ENCODE results near the gene RER1. TPM values are rescaled to one million over a fixed set of nuclear protein-coding genes. Genes with fewer than 3 reads are reported as not detected.

Gene RER1
- total RNA-seq, 1 experiment from 2014 or later, result 79.8 TPM

- Mint-ChIP-seq H3K27me3 (ENCODE audit: low read depth) (no peaks in the 10 kb centered on the region), H3K27ac (no peak overlapping the region), H3K9me3 (no peaks in the 10 kb centered on the region), H3K4me1 (peaks cover 2% of the 10 kb centered on the region), H3K36me3 (peaks cover 16% of the 10 kb centered on the region; the same call in 1 of the 2 replicates), H3K4me3 (no peak overlapping the region)
- ChIA-PET CTCF (no interaction called here), POLR2A (no interaction called here)
- ATAC-seq, result no peak
- no peak for DNase-seq (ENCODE audit: low spot score)
- no peak for TF ChIP-seq CREB1 (CRISPR knock-in tag; IDR thresholded peaks at IDR 0.05)
- no peak for TF ChIP-seq TEAD1 (CRISPR knock-in tag; IDR thresholded peaks at IDR 0.05)
- no peak for TF ChIP-seq ATF2 (CRISPR knock-in tag; IDR thresholded peaks at IDR 0.05; ENCODE audit: borderline replicate concordance, low read depth)
- TF ChIP-seq FOXP4 (CRISPR knock-in tag; IDR thresholded peaks at IDR 0.05), result no peak
- no peak for TF ChIP-seq IRF2 (CRISPR knock-in tag; IDR thresholded peaks at IDR 0.05; ENCODE audit: borderline replicate concordance, low read depth)
- no peak for TF ChIP-seq TCF7 (CRISPR knock-in tag; IDR thresholded peaks at IDR 0.05; ENCODE audit: low read depth)
- no peak for TF ChIP-seq AR (CRISPR knock-in tag; IDR thresholded peaks at IDR 0.05)
- TF ChIP-seq NFATC4 (CRISPR knock-in tag; IDR thresholded peaks at IDR 0.05), result no peak
Measured at GRCh38 chr1:2408859-2409276, 17.2 kb downstream of the RER1 start.

- TF ChIP-seq GTF2I (CRISPR knock-in tag; conservative IDR thresholded peaks at IDR 0.05) (no peak), ELF4 (CRISPR knock-in tag; IDR thresholded peaks at IDR 0.05; ENCODE audit: low read depth) (no peak), SMAD3 (CRISPR knock-in tag; IDR thresholded peaks at IDR 0.05; ENCODE audit: borderline replicate concordance) (no peak), ZNF532 (CRISPR knock-in tag; IDR thresholded peaks at IDR 0.05; ENCODE audit: borderline replicate concordance) (no peak), RORB (CRISPR knock-in tag; IDR thresholded peaks at IDR 0.05) (no peak), CTCF (IDR thresholded peaks at IDR 0.05) (no peak), ARID4B (CRISPR knock-in tag; IDR thresholded peaks at IDR 0.05; ENCODE audit: borderline replicate concordance) (no peak), ATF2 (CRISPR knock-in tag; IDR thresholded peaks at IDR 0.05; ENCODE audit: borderline replicate concordance, low read depth) (no peak), NFYB (CRISPR knock-in tag; conservative IDR thresholded peaks at IDR 0.05; ENCODE audit: low read depth) (no peak)
- H3K4me3 Mint-ChIP-seq, result no peak overlapping the region
- H3K27me3 Mint-ChIP-seq (ENCODE audit: low read depth), result no peaks in the 10 kb centered on the region
- H3K4me1 Mint-ChIP-seq, result peaks cover 10% of the 10 kb centered on the region
- ChIA-PET POLR2A (interaction anchor here (0.9 kb wide), 1 partner anchor 18 kb away, joined by 3 read pairs; the partner anchor contains the start of genes MORN1 and RER1), CTCF (no interaction called here)
- DNase-seq (ENCODE audit: low spot score), result no peak
- H3K9me3 Mint-ChIP-seq, result no peaks in the 10 kb centered on the region
- H3K36me3 Mint-ChIP-seq, result peaks cover 12% of the 10 kb centered on the region; the same call in 1 of the 2 replicates
- no peak overlapping the region for H3K27ac Mint-ChIP-seq
- ATAC-seq, result no peak
Measured at GRCh38 chr1:2409745-2410144, 18.1 kb downstream of the RER1 start.

Measured in WTC11 (cell line).